Transverse colon (tissue), 4 donors: ENCODE data around the gene ZBTB7A.

ENCODE experiments used
- POLR2A ChIP-seq: fragments of 450-650 bp; IDR thresholded peaks from one replicate; pipeline ENCODE4 v1.6.1; 2016; ENCODE audit warnings: antibody characterized with exemption, mild to moderate bottlenecking, moderate library complexity
- POLR2AphosphoS5 ChIP-seq, 3 donors: sonication (generic); formaldehyde crosslinking; IDR thresholded peaks; one replicate each; pipeline ENCODE4 v1.6.1; 2016; ENCODE audit warnings: antibody characterized with exemption in 3 of 3
- TF ChIP-seq, protein P1 (sequence below), 5 experiments: fragments of 200-600 bp in 3 of 5; fragments of 450-650 bp in 2 of 5; sonication (generic) in 3 of 5; IDR thresholded peaks; 1 replicate in 2 of 5; 2 replicates in 3 of 5; pipeline ENCODE4 v1.5.1; 2016 to 2017; ENCODE audit warnings: antibody characterized with exemption in 5 of 5, inconsistent platforms in 3 of 5, mild to moderate bottlenecking in 2 of 5, moderate library complexity in 1 of 5

DNA sequence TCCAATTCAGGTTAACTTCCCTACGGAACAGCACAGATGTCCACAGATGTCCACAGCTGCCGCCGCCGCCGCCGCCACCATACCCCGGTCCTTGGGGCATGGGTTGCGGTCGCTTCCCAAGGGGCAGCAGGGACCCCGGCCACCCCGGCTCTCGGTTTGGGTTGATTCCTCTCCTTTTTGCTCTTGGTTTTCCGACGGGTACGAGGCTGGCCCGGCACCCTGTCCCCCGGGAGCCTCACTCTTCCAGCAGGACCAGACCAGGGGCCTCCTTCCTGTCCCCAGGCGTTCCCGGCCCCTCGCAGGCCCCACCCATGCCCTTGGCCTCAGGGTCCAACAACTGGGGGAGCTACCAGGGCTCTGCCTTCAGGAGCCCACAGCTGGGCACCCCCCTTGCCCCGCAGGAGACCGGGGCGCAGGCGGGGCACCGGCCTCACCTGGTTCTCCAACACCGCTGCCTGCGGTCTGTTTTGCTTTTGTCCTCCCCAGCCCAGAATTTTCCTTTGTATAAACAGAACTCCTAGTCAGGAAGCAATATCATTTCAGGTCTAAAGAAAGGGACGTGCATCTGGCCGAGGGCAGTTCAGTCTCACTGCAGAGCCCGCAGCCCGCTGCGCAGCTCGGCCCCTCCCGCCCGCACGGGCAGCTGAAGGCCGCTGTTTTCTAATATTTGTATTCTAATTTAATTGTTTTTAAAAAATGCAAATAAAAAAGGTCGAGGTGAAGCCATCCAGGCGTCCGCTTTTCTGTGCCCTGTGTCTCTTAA lies 27.9 kb downstream of the ZBTB7A start:
- TF ChIP-seq, protein P1, sequence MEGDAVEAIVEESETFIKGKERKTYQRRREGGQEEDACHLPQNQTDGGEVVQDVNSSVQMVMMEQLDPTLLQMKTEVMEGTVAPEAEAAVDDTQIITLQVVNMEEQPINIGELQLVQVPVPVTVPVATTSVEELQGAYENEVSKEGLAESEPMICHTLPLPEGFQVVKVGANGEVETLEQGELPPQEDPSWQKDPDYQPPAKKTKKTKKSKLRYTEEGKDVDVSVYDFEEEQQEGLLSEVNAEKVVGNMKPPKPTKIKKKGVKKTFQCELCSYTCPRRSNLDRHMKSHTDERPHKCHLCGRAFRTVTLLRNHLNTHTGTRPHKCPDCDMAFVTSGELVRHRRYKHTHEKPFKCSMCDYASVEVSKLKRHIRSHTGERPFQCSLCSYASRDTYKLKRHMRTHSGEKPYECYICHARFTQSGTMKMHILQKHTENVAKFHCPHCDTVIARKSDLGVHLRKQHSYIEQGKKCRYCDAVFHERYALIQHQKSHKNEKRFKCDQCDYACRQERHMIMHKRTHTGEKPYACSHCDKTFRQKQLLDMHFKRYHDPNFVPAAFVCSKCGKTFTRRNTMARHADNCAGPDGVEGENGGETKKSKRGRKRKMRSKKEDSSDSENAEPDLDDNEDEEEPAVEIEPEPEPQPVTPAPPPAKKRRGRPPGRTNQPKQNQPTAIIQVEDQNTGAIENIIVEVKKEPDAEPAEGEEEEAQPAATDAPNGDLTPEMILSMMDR (IDR thresholded peaks at IDR 0.05), result no peak
- TF ChIP-seq POLR2A (no peak), POLR2AphosphoS5 (IDR thresholded peaks at IDR 0.05) (peak in 1 of 3 donors; percentile 7)
